HepG2 (cell line): Measurements from ENCODE around the gene RNU6-8. TPM values are rescaled to one million over a fixed set of nuclear protein-coding genes. Genes with fewer than 3 reads are reported as not detected.
A peak's percentile ranks its signal among the peaks of the same experiment; 100 is the strongest.

Source experiments
- ARHGAP35 ChIP-seq: sonication (generic); formaldehyde crosslinking; IDR thresholded peaks from 2 replicates; pipeline ENCODE4 v1.9.0; 2022; ENCODE audit warnings: mild to moderate bottlenecking, inconsistent platforms, moderate library complexity, missing genetic modification reagents, borderline replicate concordance
- ARID3A ChIP-seq: IDR thresholded peaks from 2 replicates; pipeline ENCODE4 v1.6.1; 2012; ENCODE audit warnings: low read depth, low read length, improper control_type of control experiment
- BRCA1 ChIP-seq: sonication (generic); formaldehyde crosslinking; IDR thresholded peaks from 2 replicates; pipeline ENCODE4 v1.4.0; 2020; ENCODE audit warnings: missing genetic modification reagents
- CHD2 ChIP-seq: IDR thresholded peaks from 2 replicates; pipeline ENCODE4 v1.6.1; 2011; ENCODE audit warnings: low read depth, low read length, improper control_type of control experiment
- CREM ChIP-seq, 2 experiments: sonication (generic) in 1 of 2; formaldehyde crosslinking in 1 of 2; IDR thresholded peaks; 2 replicates each; pipeline versions ENCODE4 v1.4.0 to v1.6.1; 2016 to 2020; ENCODE audit warnings: antibody characterized with exemption in 1 of 2, mild to moderate bottlenecking in 1 of 2, missing genetic modification reagents in 1 of 2
- ETS1 ChIP-seq: sonication (generic); formaldehyde crosslinking; IDR thresholded peaks from 2 replicates; pipeline ENCODE4 v1.4.0; 2020; ENCODE audit warnings: missing genetic modification reagents
- FOXC1 ChIP-seq: sonication (generic); formaldehyde crosslinking; IDR thresholded peaks from 2 replicates; pipeline ENCODE4 v1.8.0; 2022; ENCODE audit warnings: mild to moderate bottlenecking, missing genetic modification reagents, borderline replicate concordance
- GRHL1 ChIP-seq: sonication (generic); formaldehyde crosslinking; conservative IDR thresholded peaks from 2 replicates; pipeline ENCODE4 v1.8.0; 2022; ENCODE audit warnings: missing genetic modification reagents
- GTF2F1 ChIP-seq: fragments of 150-350 bp; IDR thresholded peaks from 2 replicates; pipeline ENCODE4 v1.6.1; 2014; ENCODE audit warnings: low read length
- HNRNPK ChIP-seq: fragments of 200-400 bp; formaldehyde crosslinking; IDR thresholded peaks from 2 replicates; pipeline ENCODE4 v1.6.1; 2018; ENCODE audit warnings: low read length, low read depth, moderate library complexity, mild to moderate bottlenecking; ENCODE audit not compliant: poor library complexity, severe bottlenecking
- KDM4B ChIP-seq: sonication (generic); formaldehyde crosslinking; IDR thresholded peaks from 2 replicates; pipeline ENCODE4 v1.4.0; 2020; ENCODE audit warnings: missing genetic modification reagents
- RFX5 ChIP-seq: IDR thresholded peaks from 2 replicates; pipeline ENCODE4 v1.6.1; 2011; ENCODE audit warnings: low read depth, low read length, improper control_type of control experiment
- SAP130 ChIP-seq: IDR thresholded peaks from 2 replicates; pipeline ENCODE4 v1.6.1; 2016; ENCODE audit warnings: low read depth
- ZBTB44 ChIP-seq: sonication (generic); formaldehyde crosslinking; IDR thresholded peaks from 2 replicates; pipeline ENCODE4 v1.4.0; 2020; ENCODE audit warnings: missing genetic modification reagents
- ZFP41 ChIP-seq: sonication (generic); formaldehyde crosslinking; IDR thresholded peaks from 2 replicates; pipeline ENCODE4 v1.4.0; 2020; ENCODE audit warnings: mild to moderate bottlenecking, missing genetic modification reagents, borderline replicate concordance
- ZFY ChIP-seq: sonication (generic); formaldehyde crosslinking; IDR thresholded peaks from 2 replicates; pipeline ENCODE4 v1.4.0; 2020; ENCODE audit warnings: missing genetic modification reagents
- ZNF580 ChIP-seq: IDR thresholded peaks from 2 replicates; pipeline ENCODE4 v1.6.1; 2016; ENCODE audit warnings: low read depth, borderline replicate concordance
- ZNF773 ChIP-seq: sonication (generic); formaldehyde crosslinking; IDR thresholded peaks from 2 replicates; pipeline ENCODE4 v1.4.0; 2020; ENCODE audit warnings: missing genetic modification reagents, borderline replicate concordance
- ZNF83 ChIP-seq: sonication (generic); formaldehyde crosslinking; IDR thresholded peaks from 2 replicates; pipeline ENCODE4 v1.4.0; 2020; ENCODE audit warnings: missing genetic modification reagents, mild to moderate bottlenecking, borderline replicate concordance
- ZSCAN22 ChIP-seq: sonication (generic); formaldehyde crosslinking; IDR thresholded peaks from 2 replicates; pipeline ENCODE4 v1.4.0; 2020; ENCODE audit warnings: mild to moderate bottlenecking, missing genetic modification reagents
- polyA plus RNA-seq, 8 experiments: library from polyadenylated mRNA; depleted of rRNA in 3 of 8; stranded (reverse) in 7 of 8; unstranded in 1 of 8; fragments of >200 nt; fragmentation: Illumina TruSeq in 4 of 8; extraction: Trizol in 4 of 8; gene quantifications; 2 replicates each; pipeline versions ENCODE4 v1.2.1 to v1.2.3, GENCODE V29; 2011 to 2016; ENCODE audit warnings: low read depth in 4 of 8, missing spikeins in 1 of 8, mixed read lengths in 1 of 8; ENCODE audit not compliant: insufficient read depth in 1 of 8
- total RNA-seq, 5 experiments: library from RNA; depleted of rRNA; stranded (reverse); fragments of >200 nt; fragmentation: Illumina TruSeq; extraction: Trizol; gene quantifications; 2 replicates each; pipeline ENCODE4 v1.2.3, GENCODE V29; 2016; ENCODE audit warnings: low read depth in 1 of 5

The RNU6-8 gene
- total and polyA plus RNA-seq, 2 of the 13 experiments (the other 11 are each of a cell fraction or from before 2014, with no cell fraction given): under 0.01 TPM; not detected in 1

- TF ChIP-seq GRHL1: no peak
- no peak for TF ChIP-seq GTF2F1
- peak; percentile 80 for TF ChIP-seq BRCA1
- no peak; the same call in none of the 2 replicates for TF ChIP-seq ARID3A
- TF ChIP-seq ETS1 (CRISPR knock-in tag): 0 out of 2 replicates have a peak, but pooled peaks have one; percentile 92
- TF ChIP-seq CREM (IDR thresholded peaks at IDR 0.05): peak; percentile 75
- TF ChIP-seq CREM (CRISPR knock-in tag; IDR thresholded peaks at IDR 0.05): peak; percentile 56; the same call in 1 of the 2 replicates
- TF ChIP-seq KDM4B: peak; percentile 60; the same call in 1 of the 2 replicates
- TF ChIP-seq ZFY (CRISPR knock-in tag): peak; percentile 94
- TF ChIP-seq FOXC1 (CRISPR knock-in tag): peak; percentile 96
- TF ChIP-seq ZNF773 (CRISPR knock-in tag): peak; percentile 94
- peak; percentile 85; the same call in 1 of the 2 replicates for TF ChIP-seq ARHGAP35 (CRISPR knock-in tag)
- TF ChIP-seq RFX5: 0 out of 2 replicates have a peak, but pooled peaks have one; percentile 31
- peak; percentile 91 for TF ChIP-seq SAP130 (CRISPR knock-in tag)
- TF ChIP-seq ZBTB44 (CRISPR knock-in tag): no peak; the same call in none of the 2 replicates
- TF ChIP-seq HNRNPK: no peak
- TF ChIP-seq ZNF83 (CRISPR knock-in tag): peak; percentile 95; the same call in 1 of the 2 replicates
- TF ChIP-seq ZSCAN22 (CRISPR knock-in tag): no peak
- TF ChIP-seq ZFP41 (CRISPR knock-in tag): peak; percentile 60; the same call in 1 of the 2 replicates
- TF ChIP-seq CHD2: peak; percentile 73
- peak; percentile 99 for TF ChIP-seq ZNF580 (CRISPR knock-in tag)
These were observed at the start of gene RNU6-8 (continued) for GRCh38 chr14:32202998-32203882.
